ENCODE data around the gene CNTNAP3. TPM values are rescaled to one million over a fixed set of nuclear protein-coding genes. Genes with fewer than 3 reads are reported as not detected.
"Not testable (repeated sequence)": the region's sequence is repeated elsewhere in the genome, so short reads cannot be mapped to it uniquely, and the experiment has no call there.

Gene CNTNAP3
- total RNA-seq, 1 experiment from 2014 or later, result 22.6 TPM

GRCh38 chr9:39025911-39026588, 261.9 kb downstream of the CNTNAP3 start:
- H4K8ac ChIP-seq (replicated peaks; ENCODE audit: insufficient read length, low read depth, low read length); H3K4me1 Mint-ChIP-seq; H4K20me1 ChIP-seq (ENCODE audit: control insufficient read depth, insufficient read depth, insufficient read length); H2AK5ac ChIP-seq (ENCODE audit: insufficient read length, low read length); H3K23me2 ChIP-seq (ENCODE audit: insufficient read length, low read depth, low read length, poor library complexity, severe bottlenecking); H3T11ph ChIP-seq (ENCODE audit: low read length); H3K9ac ChIP-seq (ENCODE audit: extremely low read depth, insufficient read length, low read length); H2BK12ac ChIP-seq (ENCODE audit: insufficient read length, low read depth, low read length); DNase-seq; H4K91ac ChIP-seq (ENCODE audit: insufficient read length, low read depth, low read length); H2BK5ac ChIP-seq (ENCODE audit: insufficient read length, low read length); H3K4me2 ChIP-seq (ENCODE audit: insufficient read depth, insufficient read length, low read length); H3K14ac ChIP-seq (ENCODE audit: insufficient read depth, low read length); H3K4me3 Mint-ChIP-seq; H4K5ac ChIP-seq (ENCODE audit: insufficient read length, low read depth, low read length); H3K27me3 Mint-ChIP-seq (ENCODE audit: low read depth); H3K56ac ChIP-seq (ENCODE audit: insufficient read length, low read depth, low read length); H3K4ac ChIP-seq (ENCODE audit: low read depth, low read length); H3K79me2 ChIP-seq (ENCODE audit: insufficient read depth, low read length); H3K27me3 ChIP-seq (ENCODE audit: insufficient read depth, low read length); H3K4me1 ChIP-seq (ENCODE audit: insufficient read depth, low read length); H3K27ac ChIP-seq (ENCODE audit: insufficient read length, low read depth, low read length); H3K27ac Mint-ChIP-seq; H3K9me3 Mint-ChIP-seq; H2BK120ac ChIP-seq (ENCODE audit: low read depth, low read length, poor library complexity, severe bottlenecking); H3K23ac ChIP-seq (ENCODE audit: insufficient read length, low read depth, low read length); H2BK20ac ChIP-seq (ENCODE audit: low read depth, low read length, poor library complexity, severe bottlenecking); H3K18ac ChIP-seq (ENCODE audit: insufficient read length, low read depth, low read length); H2BK15ac ChIP-seq (ENCODE audit: low read depth, low read length); H3K9me3 ChIP-seq (ENCODE audit: control insufficient read depth, low read depth, low read length); H3K79me1 ChIP-seq (ENCODE audit: insufficient read depth, low read depth, low read length, poor library complexity, severe bottlenecking); H3K36me3 Mint-ChIP-seq (ENCODE audit: insufficient read depth in 1 of 3, low read depth in 3 of 3); H2AFZ ChIP-seq (ENCODE audit: low read length): not testable (repeated sequence)
- no CpG with 5 or more reads among the region's 4 CpGs for WGBS (ENCODE audit: extremely low coverage, insufficient read length, low lambda C conversion rate)

Other genes starting within 250 kb of the CNTNAP3 start
- gene SPATA31A1, start 67.5 kb upstream of the CNTNAP3 start, total RNA-seq (2021), result 0.77 TPM in 2 replicates

Measured in H9 (cell line).